ENCODE measurements around the gene ARIH2. TPM values are rescaled to one million over a fixed set of nuclear protein-coding genes. Genes with fewer than 3 reads are reported as not detected.

ARIH2 gene
- total and polyA plus RNA-seq, 2 of the 4 experiments (the other 2 are of a cell fraction) = 62.3 to 93.7 TPM

GRCh38 chr3:49027634-49028033, 109.0 kb downstream of the ARIH2 start:
- Histone ChIP-seq H4K8ac (ENCODE audit: low read depth in 2 of 2, low read length in 2 of 2) (peak overlapping the region in 1 of 2 experiments; percentile 6; a peak in 1 of 4 replicates), H3K79me1 (ENCODE audit: low read depth in 1 of 2, low read length in 2 of 2) (peaks cover 33 to 69% of the 10 kb centered on the region in 2 experiments), H3K4me1 (ENCODE audit: control insufficient read depth, insufficient read depth, low read length) (peaks cover 5% of the 10 kb centered on the region), H3K23ac (ENCODE audit: low read depth, low read length) (0 out of 2 replicates have a peak overlapping the region, but pooled peaks have one; percentile 20), H3K27ac (ENCODE audit: insufficient read depth, low read length) (no peak overlapping the region), H2AFZ (replicated peaks; ENCODE audit: low read length, poor library complexity) (no peak overlapping the region), H2BK120ac (ENCODE audit: low read depth, low read length) (no peak overlapping the region), H4K20me1 (ENCODE audit: insufficient read depth, low read length) (peaks cover 16% of the 10 kb centered on the region), H2BK15ac (ENCODE audit: low read depth, low read length) (no peak overlapping the region), H4K91ac (ENCODE audit: insufficient read depth, low read depth, low read length) (no peak overlapping the region), H2AK9ac (replicated peaks; ENCODE audit: low read depth, low read length, poor library complexity) (peak overlapping the region; percentile 11), H2BK5ac (ENCODE audit: low read depth, low read length, poor library complexity, severe bottlenecking) (no peak overlapping the region), H3K4ac (ENCODE audit: low read depth, low read length) (no peak overlapping the region), H4K5ac (ENCODE audit: low read depth, low read length) (no peak overlapping the region), H3K4me3 (ENCODE audit: insufficient read depth, low read depth, low read length) (no peak overlapping the region), H3K9me1 (ENCODE audit: insufficient read depth, low read length) (peaks cover 32% of the 10 kb centered on the region), H3K36me3 (ENCODE audit: control insufficient read depth, insufficient read depth, low read length) (peaks cover 59% of the 10 kb centered on the region), H3K27me3 (ENCODE audit: control insufficient read depth, insufficient read depth, low read length) (no peaks in the 10 kb centered on the region), H3K9me3 (ENCODE audit: control insufficient read depth, insufficient read depth, low read length) (no peaks in the 10 kb centered on the region), H2BK20ac (ENCODE audit: low read depth, low read length) (no peak overlapping the region), H3K9ac (ENCODE audit: low read depth, low read length) (no peak overlapping the region), H3K18ac (ENCODE audit: low read depth, low read length) (no peak overlapping the region), H3K56ac (ENCODE audit: extremely low read depth, insufficient read depth, low read length) (no peak overlapping the region), H3K14ac (replicated peaks; ENCODE audit: low read depth, low read length) (no peak overlapping the region), H3K4me2 (ENCODE audit: low read depth, low read length) (no peak overlapping the region), H2AK5ac (ENCODE audit: low read depth, low read length) (peak overlapping the region; percentile 12)
- WGBS, 2 experiments (ENCODE audit: extremely low coverage in 2 of 2, insufficient read length in 1 of 2) = 100% methylated on average over 3 of the region's 9 CpGs; no CpG with 5 or more reads in 1 of the 2 experiments
- ATAC-seq (ENCODE audit: low read depth) (no peak), DNase-seq (no peak)
- dilution Hi-C loops (cut with HindIII; ENCODE audit: low sequenced_read_pairs, unreplicated experiment) = no loop called here
- POLR2A ChIA-PET (ENCODE audit: unreplicated experiment) = no interaction called here
- in situ Hi-C loops (cut with MboI; ENCODE audit: low sequenced_read_pairs) = no loop called here
- no peak for TF ChIP-seq RAD21 (IDR thresholded peaks at IDR 0.05; ENCODE audit: low read length)
- no peak for TF ChIP-seq CTCF (conservative IDR thresholded peaks at IDR 0.05; ENCODE audit: low read depth, low read length)
- no peak for TF ChIP-seq RFX5 (IDR thresholded peaks at IDR 0.05; ENCODE audit: low read depth, low read length)
- TF ChIP-seq CEBPB (IDR thresholded peaks at IDR 0.05; ENCODE audit: low read depth, low read length) = no peak
- TF ChIP-seq FOS (IDR thresholded peaks at IDR 0.05; ENCODE audit: low read depth, low read length) = no peak
- no peak for TF ChIP-seq MAZ (IDR thresholded peaks at IDR 0.05; ENCODE audit: borderline replicate concordance, low read depth, low read length)
- no peak for TF ChIP-seq MAFK (IDR thresholded peaks at IDR 0.05; ENCODE audit: low read depth, low read length)
- no peak for TF ChIP-seq CHD1 (IDR thresholded peaks at IDR 0.05; ENCODE audit: low read depth, low read length)
- TF ChIP-seq, protein P1, sequence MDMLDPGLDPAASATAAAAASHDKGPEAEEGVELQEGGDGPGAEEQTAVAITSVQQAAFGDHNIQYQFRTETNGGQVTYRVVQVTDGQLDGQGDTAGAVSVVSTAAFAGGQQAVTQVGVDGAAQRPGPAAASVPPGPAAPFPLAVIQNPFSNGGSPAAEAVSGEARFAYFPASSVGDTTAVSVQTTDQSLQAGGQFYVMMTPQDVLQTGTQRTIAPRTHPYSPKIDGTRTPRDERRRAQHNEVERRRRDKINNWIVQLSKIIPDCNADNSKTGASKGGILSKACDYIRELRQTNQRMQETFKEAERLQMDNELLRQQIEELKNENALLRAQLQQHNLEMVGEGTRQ (IDR thresholded peaks at IDR 0.05; ENCODE audit: low read depth, low read length) = no peak
- TF ChIP-seq, protein P2, sequence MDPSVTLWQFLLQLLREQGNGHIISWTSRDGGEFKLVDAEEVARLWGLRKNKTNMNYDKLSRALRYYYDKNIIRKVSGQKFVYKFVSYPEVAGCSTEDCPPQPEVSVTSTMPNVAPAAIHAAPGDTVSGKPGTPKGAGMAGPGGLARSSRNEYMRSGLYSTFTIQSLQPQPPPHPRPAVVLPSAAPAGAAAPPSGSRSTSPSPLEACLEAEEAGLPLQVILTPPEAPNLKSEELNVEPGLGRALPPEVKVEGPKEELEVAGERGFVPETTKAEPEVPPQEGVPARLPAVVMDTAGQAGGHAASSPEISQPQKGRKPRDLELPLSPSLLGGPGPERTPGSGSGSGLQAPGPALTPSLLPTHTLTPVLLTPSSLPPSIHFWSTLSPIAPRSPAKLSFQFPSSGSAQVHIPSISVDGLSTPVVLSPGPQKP (IDR thresholded peaks at IDR 0.05; ENCODE audit: borderline replicate concordance, low read depth, low read length) = no peak
- no peak for TF ChIP-seq NFE2L2 (IDR thresholded peaks at IDR 0.05; ENCODE audit: low read depth, low read length)
- no peak for TF ChIP-seq POLR2A (IDR thresholded peaks at IDR 0.05; ENCODE audit: low read depth, low read length)
- intact Hi-C loops (cut with micrococcal nuclease) = no loop called here
- no TSS peak for BruUV-seq (replicated peaks)
- CTCF ChIA-PET = no interaction called here

All from IMR-90 (cell line).